Panc1 (cell line): Measurements from ENCODE around the gene MAPK10.

Source experiments
- POLR2AphosphoS5 ChIP-seq: IDR thresholded peaks from 2 replicates; pipeline ENCODE4 v1.6.1; 2012; ENCODE audit warnings: mild to moderate bottlenecking, low read depth, low read length, moderate library complexity
- SIN3A ChIP-seq: IDR thresholded peaks from 2 replicates; pipeline ENCODE4 v1.6.1; 2012; ENCODE audit warnings: low read depth, mild to moderate bottlenecking, low read length, moderate library complexity, borderline replicate concordance; ENCODE audit not compliant: insufficient read depth
- TF ChIP-seq, protein P1 (sequence below): fragments of 450-650 bp; IDR thresholded peaks from 2 replicates; pipeline ENCODE4 v1.5.1; 2017; ENCODE audit warnings: mild to moderate bottlenecking
- TF ChIP-seq, protein P2 (sequence below), 2 experiments: IDR thresholded peaks; 2 replicates each; pipeline ENCODE4 v1.6.1; 2011 to 2012; ENCODE audit warnings: low read depth in 2 of 2, control low read depth in 1 of 2, low read length in 1 of 2, mild to moderate bottlenecking in 1 of 2, moderate library complexity in 1 of 2; ENCODE audit not compliant: insufficient read depth in 1 of 2

- TF ChIP-seq, protein P1, sequence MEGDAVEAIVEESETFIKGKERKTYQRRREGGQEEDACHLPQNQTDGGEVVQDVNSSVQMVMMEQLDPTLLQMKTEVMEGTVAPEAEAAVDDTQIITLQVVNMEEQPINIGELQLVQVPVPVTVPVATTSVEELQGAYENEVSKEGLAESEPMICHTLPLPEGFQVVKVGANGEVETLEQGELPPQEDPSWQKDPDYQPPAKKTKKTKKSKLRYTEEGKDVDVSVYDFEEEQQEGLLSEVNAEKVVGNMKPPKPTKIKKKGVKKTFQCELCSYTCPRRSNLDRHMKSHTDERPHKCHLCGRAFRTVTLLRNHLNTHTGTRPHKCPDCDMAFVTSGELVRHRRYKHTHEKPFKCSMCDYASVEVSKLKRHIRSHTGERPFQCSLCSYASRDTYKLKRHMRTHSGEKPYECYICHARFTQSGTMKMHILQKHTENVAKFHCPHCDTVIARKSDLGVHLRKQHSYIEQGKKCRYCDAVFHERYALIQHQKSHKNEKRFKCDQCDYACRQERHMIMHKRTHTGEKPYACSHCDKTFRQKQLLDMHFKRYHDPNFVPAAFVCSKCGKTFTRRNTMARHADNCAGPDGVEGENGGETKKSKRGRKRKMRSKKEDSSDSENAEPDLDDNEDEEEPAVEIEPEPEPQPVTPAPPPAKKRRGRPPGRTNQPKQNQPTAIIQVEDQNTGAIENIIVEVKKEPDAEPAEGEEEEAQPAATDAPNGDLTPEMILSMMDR: no peak
- TF ChIP-seq SIN3A (no peak), POLR2AphosphoS5 (no peak)
- TF ChIP-seq, protein P2, sequence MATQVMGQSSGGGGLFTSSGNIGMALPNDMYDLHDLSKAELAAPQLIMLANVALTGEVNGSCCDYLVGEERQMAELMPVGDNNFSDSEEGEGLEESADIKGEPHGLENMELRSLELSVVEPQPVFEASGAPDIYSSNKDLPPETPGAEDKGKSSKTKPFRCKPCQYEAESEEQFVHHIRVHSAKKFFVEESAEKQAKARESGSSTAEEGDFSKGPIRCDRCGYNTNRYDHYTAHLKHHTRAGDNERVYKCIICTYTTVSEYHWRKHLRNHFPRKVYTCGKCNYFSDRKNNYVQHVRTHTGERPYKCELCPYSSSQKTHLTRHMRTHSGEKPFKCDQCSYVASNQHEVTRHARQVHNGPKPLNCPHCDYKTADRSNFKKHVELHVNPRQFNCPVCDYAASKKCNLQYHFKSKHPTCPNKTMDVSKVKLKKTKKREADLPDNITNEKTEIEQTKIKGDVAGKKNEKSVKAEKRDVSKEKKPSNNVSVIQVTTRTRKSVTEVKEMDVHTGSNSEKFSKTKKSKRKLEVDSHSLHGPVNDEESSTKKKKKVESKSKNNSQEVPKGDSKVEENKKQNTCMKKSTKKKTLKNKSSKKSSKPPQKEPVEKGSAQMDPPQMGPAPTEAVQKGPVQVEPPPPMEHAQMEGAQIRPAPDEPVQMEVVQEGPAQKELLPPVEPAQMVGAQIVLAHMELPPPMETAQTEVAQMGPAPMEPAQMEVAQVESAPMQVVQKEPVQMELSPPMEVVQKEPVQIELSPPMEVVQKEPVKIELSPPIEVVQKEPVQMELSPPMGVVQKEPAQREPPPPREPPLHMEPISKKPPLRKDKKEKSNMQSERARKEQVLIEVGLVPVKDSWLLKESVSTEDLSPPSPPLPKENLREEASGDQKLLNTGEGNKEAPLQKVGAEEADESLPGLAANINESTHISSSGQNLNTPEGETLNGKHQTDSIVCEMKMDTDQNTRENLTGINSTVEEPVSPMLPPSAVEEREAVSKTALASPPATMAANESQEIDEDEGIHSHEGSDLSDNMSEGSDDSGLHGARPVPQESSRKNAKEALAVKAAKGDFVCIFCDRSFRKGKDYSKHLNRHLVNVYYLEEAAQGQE (IDR thresholded peaks at IDR 0.05; ENCODE audit: insufficient read depth in 1 of 2, low read depth in 2 of 2, low read length in 1 of 2): no peak
These were observed 204.1 kb downstream of the MAPK10 start for GRCh38 chr4:86155766-86156165.
